H9 (cell line): ENCODE results near the gene SIL1. TPM values are rescaled to one million over a fixed set of nuclear protein-coding genes. Genes with fewer than 3 reads are reported as not detected.

Experiments used
- DNase-seq: peaks from one replicate; pipeline ENCODE4 v3.0.0-alpha.2; 2017
- H2AFZ ChIP-seq: one replicate; pipeline ENCODE4 v1.6.1; 2013; ENCODE audit warnings: mild to moderate bottlenecking, low read length, control low read depth, moderate library complexity
- H2AK5ac ChIP-seq: 2 replicates; pipeline ENCODE4 v1.6.1; 2013; ENCODE audit warnings: low read length, control low read depth, mixed read lengths; ENCODE audit not compliant: insufficient read length
- H2BK120ac ChIP-seq: one replicate; pipeline ENCODE4 v1.6.1; 2013; ENCODE audit warnings: low read depth, mild to moderate bottlenecking, low read length, control low read depth, inconsistent platforms; ENCODE audit not compliant: poor library complexity, severe bottlenecking
- H2BK12ac ChIP-seq: 2 replicates; pipeline ENCODE4 v1.6.1; 2013; ENCODE audit warnings: low read length, control low read depth, mixed read lengths, low read depth; ENCODE audit not compliant: insufficient read length
- H2BK15ac ChIP-seq: 2 replicates; pipeline ENCODE4 v1.6.1; 2013; ENCODE audit warnings: low read depth, low read length, control low read depth
- H2BK20ac ChIP-seq: one replicate; pipeline ENCODE4 v1.6.1; 2013; ENCODE audit warnings: low read depth, mild to moderate bottlenecking, low read length, control low read depth, inconsistent platforms; ENCODE audit not compliant: poor library complexity, severe bottlenecking
- H2BK5ac ChIP-seq: 2 replicates; pipeline ENCODE4 v1.6.1; 2013; ENCODE audit warnings: low read length, control low read depth, mixed read lengths; ENCODE audit not compliant: insufficient read length
- H3K14ac ChIP-seq: 2 replicates; pipeline ENCODE4 v1.6.1; 2013; ENCODE audit warnings: low read length, control low read depth; ENCODE audit not compliant: insufficient read depth
- H3K18ac ChIP-seq: 2 replicates; pipeline ENCODE4 v1.6.1; 2013; ENCODE audit warnings: low read depth, mild to moderate bottlenecking, mixed read lengths, low read length, control low read depth; ENCODE audit not compliant: insufficient read length
- H3K23ac ChIP-seq: 2 replicates; pipeline ENCODE4 v1.6.1; 2013; ENCODE audit warnings: low read length, control low read depth, mixed read lengths, low read depth; ENCODE audit not compliant: insufficient read length
- H3K23me2 ChIP-seq: 2 replicates; pipeline ENCODE4 v1.6.1; 2013; ENCODE audit warnings: low read depth, mild to moderate bottlenecking, mixed read lengths, low read length, control low read depth; ENCODE audit not compliant: insufficient read length, poor library complexity, severe bottlenecking
- H3K27ac ChIP-seq: 2 replicates; pipeline ENCODE4 v1.5.1; 2013; ENCODE audit warnings: low read length, control low read depth, mixed read lengths, low read depth; ENCODE audit not compliant: insufficient read length
- H3K27me3 ChIP-seq: 2 replicates; pipeline ENCODE4 v1.6.1; 2013; ENCODE audit warnings: low read length, control low read depth, inconsistent platforms; ENCODE audit not compliant: insufficient read depth
- H3K4ac ChIP-seq: 2 replicates; pipeline ENCODE4 v1.6.1; 2013; ENCODE audit warnings: low read depth, mild to moderate bottlenecking, control low read depth, inconsistent platforms, low read length, moderate library complexity
- H3K4me1 ChIP-seq: 2 replicates; pipeline ENCODE4 v1.6.1; 2013; ENCODE audit warnings: low read length, control low read depth, inconsistent platforms; ENCODE audit not compliant: insufficient read depth
- H3K4me2 ChIP-seq: 2 replicates; pipeline ENCODE4 v1.6.1; 2013; ENCODE audit warnings: low read length, control low read depth, mixed read lengths; ENCODE audit not compliant: insufficient read length, insufficient read depth
- H3K56ac ChIP-seq: 2 replicates; pipeline ENCODE4 v1.6.1; 2013; ENCODE audit warnings: low read depth, mild to moderate bottlenecking, mixed read lengths, low read length, control low read depth; ENCODE audit not compliant: insufficient read length
- H3K79me1 ChIP-seq: 2 replicates; pipeline ENCODE4 v1.6.1; 2013; ENCODE audit warnings: low read depth, mild to moderate bottlenecking, moderate library complexity, low read length, control low read depth, inconsistent platforms; ENCODE audit not compliant: insufficient read depth, poor library complexity, severe bottlenecking
- H3K79me2 ChIP-seq: 2 replicates; pipeline ENCODE4 v1.6.1; 2013; ENCODE audit warnings: low read length, control low read depth, inconsistent platforms; ENCODE audit not compliant: insufficient read depth
- H3K9ac ChIP-seq: 2 replicates; pipeline ENCODE4 v1.6.1; 2013; ENCODE audit warnings: low read length, control low read depth, mixed read lengths; ENCODE audit not compliant: insufficient read length; ENCODE audit errors: extremely low read depth
- H3K9me3 ChIP-seq: one replicate; pipeline ENCODE4 v1.6.1; 2013; ENCODE audit warnings: low read depth, low read length, inconsistent platforms; ENCODE audit not compliant: control insufficient read depth
- H3T11ph ChIP-seq: one replicate; pipeline ENCODE4 v1.6.1; 2013; ENCODE audit warnings: mild to moderate bottlenecking, low read length, control low read depth, inconsistent platforms
- H4K20me1 ChIP-seq: one replicate; pipeline ENCODE4 v1.6.1; 2013; ENCODE audit not compliant: control insufficient read depth, insufficient read length, insufficient read depth
- H4K5ac ChIP-seq: 2 replicates; pipeline ENCODE4 v1.6.1; 2013; ENCODE audit warnings: low read depth, mild to moderate bottlenecking, mixed read lengths, low read length, control low read depth; ENCODE audit not compliant: insufficient read length
- H4K8ac ChIP-seq: replicated peaks from 2 replicates; pipeline ENCODE4 v1.6.1; 2013; ENCODE audit warnings: low read length, control low read depth, mixed read lengths, low read depth; ENCODE audit not compliant: insufficient read length
- H4K91ac ChIP-seq: 2 replicates; pipeline ENCODE4 v1.6.1; 2013; ENCODE audit warnings: low read depth, mild to moderate bottlenecking, moderate library complexity, mixed read lengths, low read length, control low read depth; ENCODE audit not compliant: insufficient read length
- H3K27ac Mint-ChIP-seq, 3 experiments: 2 replicates in 2 of 3; 3 replicates in 1 of 3; pipeline ENCODE4 v1.8.0; 2020 to 2021; ENCODE audit warnings: mixed read lengths in 3 of 3, mild to moderate bottlenecking in 1 of 3, moderate library complexity in 1 of 3
- H3K27me3 Mint-ChIP-seq: 2 replicates; pipeline ENCODE4 v1.8.0; 2021; ENCODE audit warnings: low read depth, mild to moderate bottlenecking, moderate library complexity, mixed read lengths
- H3K36me3 Mint-ChIP-seq, 3 experiments: 2 replicates in 2 of 3; 3 replicates in 1 of 3; pipeline ENCODE4 v1.8.0; 2020 to 2021; ENCODE audit warnings: low read depth in 3 of 3, mixed read lengths in 3 of 3; ENCODE audit not compliant: insufficient read depth in 1 of 3
- H3K4me1 Mint-ChIP-seq, 2 experiments: 2 replicates each; pipeline ENCODE4 v1.8.0; 2020; ENCODE audit warnings: mixed read lengths in 2 of 2
- H3K4me3 Mint-ChIP-seq, 2 experiments: 2 replicates in 1 of 2; 3 replicates in 1 of 2; pipeline ENCODE4 v1.8.0; 2020 to 2021; ENCODE audit warnings: mild to moderate bottlenecking in 2 of 2, mixed read lengths in 2 of 2, moderate library complexity in 1 of 2
- H3K9me3 Mint-ChIP-seq, 2 experiments: 2 replicates in 1 of 2; 3 replicates in 1 of 2; pipeline ENCODE4 v1.8.0; 2020; ENCODE audit warnings: mild to moderate bottlenecking in 2 of 2, mixed read lengths in 2 of 2, moderate library complexity in 1 of 2
- WGBS: extraction: QIAGEN DNeasy Blood & Tissue Kit; methylation state at CpG from one replicate; pipeline ENCODE4 v1.1.7; 2013; ENCODE audit warnings: missing lambda C conversion rate, low lambda C conversion rate, mixed read lengths; ENCODE audit not compliant: insufficient read length; ENCODE audit errors: extremely low coverage; 5-methylcytosine and 5-hydroxymethylcytosine counted together
- total RNA-seq: library from RNA; stranded (reverse); gene quantifications from 2 replicates; pipeline ENCODE4 v1.2.1, GENCODE V29; 2021
- TF ChIP-seq, protein P1 (sequence below): fragments of 200-600 bp; sonication (generic); conservative IDR thresholded peaks from 3 replicates; pipeline ENCODE4 v1.8.0; 2021; ENCODE audit warnings: antibody characterized with exemption, mild to moderate bottlenecking

The SIL1 gene
- total RNA-seq, 1 experiment from 2014 or later: 10.6 TPM

GRCh38 chr5:139079225-139079990, 118.8 kb downstream of the SIL1 start:
- Histone ChIP-seq H3K79me2 (no peaks in the 10 kb centered on the region), H2BK15ac (no peak overlapping the region), H3K9ac (no peak overlapping the region), H2BK20ac (no peak overlapping the region), H3K4me1 (no peaks in the 10 kb centered on the region), H3K18ac (no peak overlapping the region), H3K56ac (no peak overlapping the region), H4K8ac (no peak overlapping the region), H3K79me1 (no peaks in the 10 kb centered on the region), H3K27me3 (no peaks in the 10 kb centered on the region), H3K4ac (no peak overlapping the region), H3T11ph (no peak overlapping the region), H3K9me3 (no peaks in the 10 kb centered on the region), H3K23me2 (no peaks in the 10 kb centered on the region), H4K20me1 (no peaks in the 10 kb centered on the region), H3K14ac (no peak overlapping the region), H2BK12ac (no peak overlapping the region), H2AFZ (no peak overlapping the region), H3K4me2 (no peak overlapping the region), H4K5ac (no peak overlapping the region), H4K91ac (no peak overlapping the region), H2BK5ac (no peak overlapping the region), H2AK5ac (no peak overlapping the region), H3K27ac (no peak overlapping the region), H2BK120ac (no peak overlapping the region), H3K23ac (no peak overlapping the region)
- WGBS: no CpG with 5 or more reads among the region's 1 CpG
- no peak for DNase-seq
- Mint-ChIP-seq H3K4me1 (peaks cover 0 to 3% of the 10 kb centered on the region in 2 experiments; a peak in 1 of 4 replicates), H3K36me3 (no peaks in the 10 kb centered on the region), H3K4me3 (no peak overlapping the region; a peak in 1 of 5 replicates), H3K27ac (no peak overlapping the region), H3K9me3 (peaks cover 0 to 3% of the 10 kb centered on the region in 2 experiments; a peak in 1 of 5 replicates), H3K27me3 (no peaks in the 10 kb centered on the region)
- TF ChIP-seq, protein P1, sequence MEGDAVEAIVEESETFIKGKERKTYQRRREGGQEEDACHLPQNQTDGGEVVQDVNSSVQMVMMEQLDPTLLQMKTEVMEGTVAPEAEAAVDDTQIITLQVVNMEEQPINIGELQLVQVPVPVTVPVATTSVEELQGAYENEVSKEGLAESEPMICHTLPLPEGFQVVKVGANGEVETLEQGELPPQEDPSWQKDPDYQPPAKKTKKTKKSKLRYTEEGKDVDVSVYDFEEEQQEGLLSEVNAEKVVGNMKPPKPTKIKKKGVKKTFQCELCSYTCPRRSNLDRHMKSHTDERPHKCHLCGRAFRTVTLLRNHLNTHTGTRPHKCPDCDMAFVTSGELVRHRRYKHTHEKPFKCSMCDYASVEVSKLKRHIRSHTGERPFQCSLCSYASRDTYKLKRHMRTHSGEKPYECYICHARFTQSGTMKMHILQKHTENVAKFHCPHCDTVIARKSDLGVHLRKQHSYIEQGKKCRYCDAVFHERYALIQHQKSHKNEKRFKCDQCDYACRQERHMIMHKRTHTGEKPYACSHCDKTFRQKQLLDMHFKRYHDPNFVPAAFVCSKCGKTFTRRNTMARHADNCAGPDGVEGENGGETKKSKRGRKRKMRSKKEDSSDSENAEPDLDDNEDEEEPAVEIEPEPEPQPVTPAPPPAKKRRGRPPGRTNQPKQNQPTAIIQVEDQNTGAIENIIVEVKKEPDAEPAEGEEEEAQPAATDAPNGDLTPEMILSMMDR: no peak
